Right ventricle myocardium inferior (tissue), 1 donor: ENCODE results near the gene PDK2. TPM values are rescaled to one million over a fixed set of nuclear protein-coding genes. Genes with fewer than 3 reads are reported as not detected.

Experiments
- ATAC-seq: fragments of 200-7000 bp; cut with Tn5 transposase; one replicate; pipeline ENCODE4 v1.9.1; 2020; ENCODE audit warnings: mild to moderate bottlenecking, moderate library complexity
- DNase-seq: peaks from one replicate; pipeline ENCODE4 v3.0.0; 2021; ENCODE audit errors: missing footprints
- intact Hi-C: fragments of 100-400 bp; cut with DNase I; formaldehyde crosslinking; loops from one replicate; pipeline ENCODE4 v1.11.0; 2022
- long read RNA-seq: library from polyadenylated mRNA; unstranded; transcript quantifications from one replicate; pipeline ENCODE4 v2.0.0, GENCODE V29; 2021
- total RNA-seq: library from RNA; stranded (reverse); fragmentation: NEBNext Ultra II Directional; extraction: Animal tissue kit (Norgen Biotek cat#: 25700); gene quantifications from one replicate; pipeline ENCODE4 v1.2.1, GENCODE V29; 2021
- donor health status: DM: no; HTN: yes; CAD: no; lungs with severe emphysema.

Gene PDK2
- total RNA-seq, result 260 TPM
- long read RNA-seq, transcript PDK2-203 (11 exons, 3,440 nt), result major isoform, 290 of 359 reads
- long read RNA-seq, transcript PDK2-206 (4 exons, 865 nt), result minor isoform, 17 of 359 reads
- long read RNA-seq, partial matches to known transcripts, result 18 of 359 reads
- long read RNA-seq, other reads (novel, unspliced or antisense), result 32 of 359 reads

DNA sequence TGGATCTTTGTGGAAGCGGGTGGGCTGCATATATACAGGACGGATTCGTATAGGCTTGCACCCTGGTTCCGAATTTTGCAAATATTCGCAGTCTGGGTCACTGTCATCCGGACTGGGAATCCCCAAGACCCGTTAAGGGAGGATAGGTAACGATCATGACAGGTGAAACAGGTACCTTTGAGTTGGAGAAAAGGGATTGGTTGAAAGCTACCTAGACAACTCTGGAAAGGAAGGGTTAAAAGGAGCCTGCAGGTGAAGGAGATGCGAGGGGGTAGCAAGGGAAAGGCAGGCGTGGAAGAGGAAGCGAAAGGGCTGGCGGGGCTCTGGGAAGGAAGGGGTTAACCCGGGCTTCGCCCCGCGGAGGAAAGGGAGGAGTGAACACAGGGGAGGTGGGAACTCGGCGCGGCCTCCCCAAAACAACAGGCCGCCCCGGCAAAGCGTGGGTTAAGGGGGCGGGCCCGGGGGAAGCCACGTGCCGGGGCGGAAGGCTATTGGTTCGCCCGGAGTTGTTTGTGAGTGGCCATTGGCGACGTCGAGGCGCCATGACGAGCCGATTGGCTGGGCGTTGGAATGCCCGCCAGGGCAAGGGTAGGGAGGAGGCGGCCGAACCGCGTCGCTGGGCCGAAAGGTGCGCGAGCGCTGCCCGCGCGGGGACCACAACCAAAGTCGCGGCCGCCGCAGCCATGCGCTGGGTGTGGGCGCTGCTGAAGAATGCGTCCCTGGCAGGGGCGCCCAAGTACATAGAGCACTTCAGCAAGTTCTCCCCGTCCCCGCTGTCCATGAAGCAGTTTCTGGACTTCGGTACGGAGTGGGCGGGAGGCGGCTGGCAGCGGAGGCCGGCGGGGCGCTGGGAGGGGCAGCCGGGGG lies at the start of gene PDK2:
TSS of gene PDK2 (plus strand) at position 599 of the 867 bp plus-strand sequence. CDS start at position 684, 85 bp downstream.
- peak; percentile 95 for ATAC-seq
- intact Hi-C loops, result loop anchor here (1.0 to 5.0 kb wide), 5 partner anchors 34 to 213 kb away; partner anchors contain the start of gene SGCA
- DNase-seq, result peak; percentile 99

DNA sequence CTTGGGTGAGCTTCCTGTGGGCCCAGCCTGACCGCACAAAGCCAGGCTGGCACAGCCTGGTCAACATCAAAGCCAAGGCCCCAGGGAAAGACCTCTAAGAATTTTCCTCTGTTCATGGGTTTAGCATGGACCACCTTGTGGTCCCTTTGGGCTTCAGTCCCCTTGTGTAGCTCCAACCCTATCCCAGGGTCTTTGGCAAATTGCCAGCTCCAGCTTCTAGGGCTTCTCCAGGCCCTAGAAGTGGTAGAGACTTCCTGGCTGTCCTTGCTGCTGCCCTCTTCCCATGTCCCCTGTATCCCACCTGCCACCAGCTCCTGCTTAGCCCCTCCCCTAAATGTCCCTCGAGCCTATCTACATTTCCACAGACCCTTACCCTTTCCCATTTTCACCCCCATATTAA lies 49.0 kb upstream of the PDK2 start:
- intact Hi-C loops, result no loop called here
- peak; percentile 15 for DNase-seq
- ATAC-seq, result no peak

DNA sequence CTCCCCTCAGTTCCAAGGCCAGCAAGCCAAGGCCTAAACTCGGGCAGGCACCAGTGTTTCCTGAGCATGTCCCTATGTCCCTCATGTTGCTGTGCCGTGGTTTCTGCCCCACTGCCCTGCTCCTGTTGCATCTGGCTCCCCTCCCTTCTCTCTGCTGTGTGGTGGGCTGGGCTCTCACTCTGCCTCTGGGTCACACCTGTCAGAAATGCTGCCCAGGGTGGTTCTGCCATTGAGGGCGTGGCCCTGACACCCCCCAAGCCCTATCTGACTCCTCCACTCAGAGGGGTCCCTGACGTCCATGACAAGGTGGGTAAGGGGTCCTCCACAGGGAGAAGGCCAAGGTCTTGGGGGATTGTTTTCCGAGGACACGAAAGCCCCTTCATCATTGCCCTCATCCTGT lies 48.5 kb upstream of the PDK2 start:
- intact Hi-C loops, result no loop called here
- DNase-seq (no peak), ATAC-seq (no peak)

- DNase-seq, result peak; percentile 42
- ATAC-seq, result no peak
Measured at GRCh38 chr17:50047083-50047482, 48.1 kb upstream of the PDK2 start.

GRCh38 chr17:50047488-50048126 lies 47.5 kb upstream of the PDK2 start:
- DNase-seq, result no peak
- no peak for ATAC-seq
- intact Hi-C loops, result no loop called here

More at GRCh38 chr17:50047083-50047482, 48.1 kb upstream of the PDK2 start:
- intact Hi-C loops, result no loop called here

DNA sequence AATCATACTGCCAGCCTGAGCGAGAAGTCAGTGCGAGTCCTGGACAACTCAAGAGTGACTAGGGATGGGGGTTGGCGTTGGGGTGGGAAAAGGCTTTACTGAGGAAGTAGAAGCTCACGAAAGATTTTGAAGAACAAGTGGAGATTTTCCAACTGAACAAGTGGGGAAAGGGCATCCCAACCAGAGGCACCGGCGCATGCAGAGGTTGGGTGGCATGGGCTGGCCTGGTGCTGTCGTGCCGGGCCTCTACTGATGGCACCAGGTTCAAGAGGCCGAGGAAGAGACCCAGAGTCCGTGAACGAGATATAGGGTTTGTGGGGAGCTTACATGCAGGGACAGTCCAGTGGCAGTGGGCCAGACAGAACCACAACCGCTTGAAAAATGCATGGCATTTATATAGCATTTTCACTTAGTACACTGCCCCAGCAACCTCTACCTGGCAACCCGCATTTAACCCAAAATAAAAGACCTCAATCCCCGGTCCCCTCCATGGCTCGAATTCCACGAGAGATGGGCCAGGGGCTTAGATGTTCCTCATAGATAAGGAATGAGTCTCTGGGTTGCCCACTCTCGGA lies 46.9 kb upstream of the PDK2 start:
- ATAC-seq, result no peak
- peak; percentile 39 for DNase-seq
- intact Hi-C loops, result no loop called here

DNA sequence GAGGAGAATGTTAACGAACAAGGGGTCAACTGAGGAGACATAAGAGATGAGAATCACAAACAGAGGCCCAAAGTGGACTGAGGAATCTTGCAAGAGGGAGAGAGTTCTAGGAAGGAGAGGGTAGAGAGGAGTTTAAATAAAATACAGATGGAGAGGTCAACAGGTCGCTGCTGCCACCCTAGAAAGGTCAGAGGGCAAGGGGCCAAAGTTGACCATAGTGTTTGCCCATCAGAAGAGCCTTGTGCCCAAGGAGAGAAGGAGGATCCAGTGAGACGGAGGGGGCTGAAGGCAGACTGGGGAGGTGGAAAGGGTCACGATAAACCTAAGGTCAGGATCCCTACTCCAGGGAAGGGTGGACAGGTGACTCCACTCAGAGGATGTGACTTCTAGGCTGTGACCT lies 46.2 kb upstream of the PDK2 start:
- ATAC-seq (no peak), DNase-seq (no peak)
- intact Hi-C loops, result no loop called here

DNA sequence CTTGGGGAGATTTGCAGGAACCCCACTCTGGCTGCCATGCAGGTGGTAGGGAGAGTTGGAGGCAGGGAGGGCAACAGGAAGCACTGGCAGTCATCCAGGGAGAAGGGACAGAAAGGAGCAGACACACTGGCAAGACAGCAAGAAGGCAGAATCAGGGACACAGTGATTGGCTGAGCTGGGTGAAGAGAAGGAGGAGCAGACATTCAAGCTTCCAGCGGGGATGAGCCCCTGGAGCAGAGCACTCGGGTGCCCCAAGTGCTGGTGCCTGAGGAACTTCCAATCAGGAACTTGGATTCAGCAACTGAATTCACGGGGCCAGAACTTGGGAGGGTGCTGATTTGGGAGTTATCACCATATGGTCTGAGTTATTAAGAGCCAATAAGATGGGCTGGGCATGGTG lies 45.5 kb upstream of the PDK2 start:
- DNase-seq (peak; percentile 23), ATAC-seq (no peak)
- intact Hi-C loops, result no loop called here

GRCh38 chr17:50050431-50051032 lies 44.6 kb upstream of the PDK2 start:
- ATAC-seq, result no peak
- intact Hi-C loops, result no loop called here
- no peak for DNase-seq

DNA sequence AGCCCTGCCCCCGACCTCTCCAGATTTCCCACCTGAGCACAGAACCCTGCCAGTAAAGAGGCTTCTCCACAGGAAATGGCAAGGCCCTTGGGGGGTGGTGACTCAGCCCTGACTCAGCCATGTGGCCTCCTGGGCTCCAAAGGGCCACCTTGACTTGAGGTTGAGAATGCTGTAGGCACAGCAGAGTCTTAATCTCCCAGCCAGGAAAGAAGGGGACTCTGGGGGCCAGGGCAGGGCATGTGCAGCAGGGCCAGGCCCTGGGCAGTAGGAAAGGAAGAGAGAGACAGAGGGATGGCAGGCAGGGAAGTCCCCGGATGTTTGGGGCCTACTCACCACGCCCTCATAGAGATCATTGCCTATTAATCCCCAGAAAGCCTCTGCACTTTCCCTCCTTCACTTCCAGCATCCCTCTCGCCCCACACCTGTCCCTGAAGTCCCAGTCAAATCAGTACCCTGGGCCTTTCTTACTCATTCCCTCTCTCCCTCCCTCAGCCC lies 44.0 kb upstream of the PDK2 start:
- DNase-seq, result peak; percentile 31
- intact Hi-C loops, result no loop called here
- no peak for ATAC-seq

DNA sequence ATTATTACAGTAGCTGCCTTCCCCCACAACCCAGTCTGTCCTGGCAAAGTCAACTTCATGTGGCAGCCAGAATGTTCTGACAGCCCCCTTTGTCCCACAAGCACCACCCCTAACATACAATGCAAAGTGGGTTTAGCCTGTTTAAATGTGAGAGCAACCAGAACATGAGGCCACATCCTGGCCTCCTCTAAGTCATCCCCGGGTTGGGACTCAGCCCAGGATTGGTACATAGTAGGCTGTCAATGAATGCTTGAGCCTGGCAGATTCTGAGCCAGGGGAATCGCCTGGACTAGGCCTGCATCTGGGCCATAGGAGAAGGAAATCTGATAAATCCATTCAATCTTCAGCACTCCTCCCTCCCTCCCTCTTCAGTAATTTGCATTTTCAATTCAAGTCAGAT lies 43.5 kb upstream of the PDK2 start:
- ATAC-seq, result no peak
- intact Hi-C loops, result no loop called here
- no peak for DNase-seq

DNA sequence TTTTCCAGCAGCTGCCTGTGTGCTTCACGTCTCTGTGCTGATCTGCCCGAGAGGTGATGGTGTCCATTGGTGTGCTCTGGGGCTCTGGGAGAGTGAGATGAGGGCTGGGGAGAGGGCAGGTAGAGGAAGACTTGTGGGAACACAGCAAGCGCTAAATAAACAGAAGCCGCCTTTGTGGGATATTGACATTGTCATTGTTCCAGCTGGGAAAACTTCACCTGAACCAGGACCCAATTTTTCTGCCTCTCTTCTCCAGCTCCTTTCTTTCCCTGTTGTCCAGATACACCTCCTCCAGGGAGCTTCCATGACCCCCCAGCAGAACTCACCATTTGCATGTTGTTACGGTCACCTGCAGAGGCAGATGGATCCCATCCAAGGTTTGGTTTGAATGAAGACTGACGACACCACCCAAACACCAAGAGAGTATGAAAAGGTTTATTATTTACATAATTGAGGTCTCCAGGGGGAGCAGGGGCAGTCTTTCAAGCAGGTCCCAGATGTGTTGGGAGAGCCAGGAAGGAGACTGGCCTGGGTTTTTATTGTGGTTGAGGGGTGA lies 42.8 kb upstream of the PDK2 start:
- ATAC-seq (no peak), DNase-seq (peak; percentile 49)
- intact Hi-C loops, result no loop called here

DNA sequence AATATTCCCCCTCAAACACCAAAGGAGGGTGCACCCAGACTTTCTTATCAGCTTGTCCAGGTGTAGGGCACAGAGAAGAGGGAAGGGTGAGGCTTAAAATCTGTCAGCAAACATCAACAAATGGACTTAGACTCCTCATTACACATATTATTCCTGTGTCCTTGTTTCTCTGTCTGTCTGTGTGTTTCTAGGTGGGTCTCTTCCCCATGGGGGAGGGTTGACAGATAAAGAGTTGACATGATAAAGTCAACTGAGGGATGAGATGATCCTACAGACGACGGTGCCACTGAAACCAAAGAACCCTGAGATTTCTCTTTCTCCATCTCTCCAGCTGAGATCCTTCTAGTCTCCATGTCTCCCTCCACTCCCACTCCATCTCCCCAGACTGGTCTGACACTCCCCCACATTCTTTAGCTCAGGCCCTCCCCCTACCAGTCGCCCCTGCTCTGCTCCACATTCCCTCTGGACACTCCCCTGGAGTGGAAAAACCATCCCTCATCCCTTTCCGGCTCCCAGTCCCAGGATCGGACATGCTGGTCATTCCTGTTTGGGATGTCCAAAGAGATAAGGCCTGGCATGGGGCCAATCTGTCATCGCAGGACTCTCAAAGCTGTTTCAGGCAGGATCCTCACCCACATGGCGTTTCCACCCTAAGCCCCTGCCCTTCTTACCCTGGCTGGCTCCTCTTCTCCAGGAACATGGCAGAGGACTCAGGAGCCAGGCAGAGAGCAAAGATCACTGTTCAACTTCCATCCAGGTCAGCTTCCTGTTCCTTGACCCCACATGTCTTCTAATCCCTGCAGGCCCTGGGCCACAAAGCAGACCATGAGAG lies 42.1 kb upstream of the PDK2 start:
- ATAC-seq, result no peak
- intact Hi-C loops, result no loop called here
- peak; percentile 74 for DNase-seq

DNA sequence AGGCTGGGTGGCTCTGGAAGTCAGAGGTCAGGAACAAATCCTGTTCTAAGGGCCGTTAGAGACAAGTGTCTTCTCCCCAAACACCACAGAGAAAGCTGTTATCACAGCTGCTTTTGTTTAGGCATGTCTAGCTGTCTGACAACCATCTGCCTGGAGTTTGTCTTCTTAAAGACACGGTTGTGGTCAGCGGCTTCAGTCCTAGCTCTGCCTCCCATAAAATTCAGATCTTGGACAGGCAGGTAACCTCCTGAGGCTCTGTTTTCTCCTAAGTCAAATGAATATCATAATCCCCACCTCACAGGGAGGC lies 41.5 kb upstream of the PDK2 start:
- intact Hi-C loops, result no loop called here
- DNase-seq (no peak), ATAC-seq (no peak)

GRCh38 chr17:50055055-50055425 lies 40.1 kb upstream of the PDK2 start:
- intact Hi-C loops, result loop anchor here (1.0 to 2.0 kb wide), 2 partner anchors 28 to 32 kb away; no protein-coding TSS in a partner anchor
- ATAC-seq (peak; percentile 11), DNase-seq (peak; percentile 53)

- intact Hi-C loops, result loop anchor here (1.0 to 2.0 kb wide), 2 partner anchors 28 to 31 kb away; no protein-coding TSS in a partner anchor
- peak; percentile 84 for DNase-seq
- ATAC-seq, result peak; percentile 64
Measured at GRCh38 chr17:50055426-50056216, 39.5 kb upstream of the PDK2 start, which contains the start of gene ITGA3. ITGA3 (plus strand) TSS chr17:50056110; CDS start chr17:50056440, 330 bp downstream.
